IPS-11a (cell line): Measurements from ENCODE around the gene RNF151.
A peak's percentile ranks its signal among the peaks of the same experiment; 100 is the strongest.

Experiments
- H3K4me3 ChIP-seq: one replicate; pipeline ENCODE4 v1.5.1; 2013; ENCODE audit warnings: low read depth, low read length, control low read depth

Gene RNF151

DNA sequence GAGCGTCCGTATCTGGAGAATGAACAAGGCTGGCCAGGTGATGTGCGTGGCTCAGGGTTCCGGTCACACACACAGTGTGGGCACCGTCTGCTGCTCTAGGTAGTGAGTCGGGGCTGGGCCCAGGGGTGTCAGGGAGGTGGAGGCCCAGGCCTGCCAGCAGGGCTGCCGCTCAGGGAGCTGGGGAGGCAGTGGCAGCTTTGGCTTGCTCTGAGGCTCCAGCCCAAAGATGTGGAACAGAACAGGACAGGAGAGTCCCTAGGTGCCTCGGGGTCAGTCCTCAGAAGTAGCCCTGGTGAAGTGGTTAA, 9.5 kb downstream of the RNF151 start:
- no peak overlapping the region for H3K4me3 ChIP-seq

- no peak overlapping the region for H3K4me3 ChIP-seq
Observed at GRCh38 chr16:1976951-1977874, 10.6 kb downstream of the RNF151 start.

DNA sequence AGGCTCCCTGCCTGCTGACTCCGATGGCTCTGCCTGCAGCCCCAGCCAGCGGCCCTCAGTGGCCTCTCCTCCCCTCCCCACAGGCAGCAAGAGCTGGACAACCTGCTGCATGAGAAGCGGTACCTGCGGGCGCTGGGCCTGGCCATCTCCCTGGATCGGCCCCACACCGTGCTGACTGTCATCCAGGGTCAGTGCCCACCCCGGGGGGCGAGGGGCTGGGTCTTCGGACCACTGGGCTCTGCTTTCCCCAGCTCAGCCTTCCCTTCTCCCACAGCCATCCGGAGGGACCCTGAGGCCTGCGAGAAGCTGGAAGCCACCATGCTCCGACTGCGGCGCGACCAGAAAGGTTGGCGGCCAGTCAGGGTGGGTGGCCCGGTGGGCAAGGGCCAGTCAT, 11.2 kb downstream of the RNF151 start:
- no peak overlapping the region for H3K4me3 ChIP-seq

DNA sequence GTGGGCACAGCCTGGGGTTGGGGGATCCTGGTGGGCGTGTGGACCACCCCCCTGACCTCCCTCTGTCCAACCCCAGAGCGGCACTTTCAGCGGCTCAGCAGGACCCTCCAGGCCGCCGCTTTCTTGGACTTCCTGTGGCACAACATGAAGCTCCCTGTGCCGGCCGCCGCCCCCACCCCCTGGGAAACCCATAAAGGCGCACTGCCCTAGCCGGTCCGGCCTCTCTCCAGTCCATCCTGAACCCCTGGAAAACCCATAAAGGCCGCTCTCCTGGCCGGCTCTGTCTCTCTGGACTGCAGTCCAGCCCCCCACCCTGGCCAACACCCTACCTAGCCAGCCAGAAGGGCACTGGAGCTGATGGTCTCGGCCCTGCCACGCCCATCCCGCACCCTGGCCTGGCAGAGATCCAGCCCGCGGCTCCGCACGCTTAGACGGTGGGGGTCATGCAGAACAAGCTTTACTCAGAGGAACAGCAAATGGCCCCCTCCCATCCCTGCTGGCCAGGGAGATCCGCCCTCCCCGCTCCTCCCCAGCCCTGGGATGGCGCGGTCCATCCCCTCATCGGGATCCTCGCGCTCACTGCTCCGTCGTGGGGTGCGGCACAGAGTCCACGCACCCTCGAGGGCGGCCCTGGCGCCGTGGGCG, 11.9 kb downstream of the RNF151 start:
- no peak overlapping the region for H3K4me3 ChIP-seq

DNA sequence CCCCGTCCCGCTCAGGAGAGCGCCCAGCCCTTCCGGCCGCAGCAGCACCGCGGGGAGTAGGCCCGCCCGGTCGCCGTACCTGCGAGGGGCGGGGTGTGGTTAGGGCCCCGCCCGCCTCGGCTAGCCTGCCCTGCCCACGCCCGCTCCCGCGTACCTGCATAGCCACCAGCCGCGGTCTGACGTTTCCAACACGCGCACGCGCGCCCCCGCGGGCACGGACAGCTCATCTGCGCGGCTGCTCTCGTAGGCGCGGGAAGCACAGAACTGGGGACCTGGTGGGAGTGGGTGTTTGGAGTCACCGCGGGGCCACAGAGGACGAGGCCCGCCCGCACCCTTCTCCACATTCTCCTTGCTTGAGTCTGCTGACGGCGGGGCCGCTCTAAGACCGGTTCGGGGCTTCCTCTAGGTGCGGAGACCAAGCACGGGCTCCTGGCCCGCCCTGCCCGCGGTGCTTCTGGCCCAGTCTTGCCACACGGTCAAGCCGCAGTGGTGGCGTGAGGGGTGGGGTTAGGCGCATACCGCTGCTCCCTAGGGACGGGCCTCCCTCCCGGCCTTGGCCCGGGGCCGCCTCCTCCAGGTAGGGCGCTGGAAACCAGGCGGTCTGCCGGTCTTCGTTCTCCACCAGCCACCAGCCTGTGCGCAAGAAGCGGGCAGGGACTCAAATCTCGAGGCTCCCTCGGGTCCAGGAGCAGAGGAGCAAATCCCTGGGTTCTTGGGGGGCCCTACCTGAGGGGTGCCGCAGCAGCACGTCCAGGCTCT, 12.8 kb downstream of the RNF151 start:
- peak overlapping the region; percentile 17 for H3K4me3 ChIP-seq

DNA sequence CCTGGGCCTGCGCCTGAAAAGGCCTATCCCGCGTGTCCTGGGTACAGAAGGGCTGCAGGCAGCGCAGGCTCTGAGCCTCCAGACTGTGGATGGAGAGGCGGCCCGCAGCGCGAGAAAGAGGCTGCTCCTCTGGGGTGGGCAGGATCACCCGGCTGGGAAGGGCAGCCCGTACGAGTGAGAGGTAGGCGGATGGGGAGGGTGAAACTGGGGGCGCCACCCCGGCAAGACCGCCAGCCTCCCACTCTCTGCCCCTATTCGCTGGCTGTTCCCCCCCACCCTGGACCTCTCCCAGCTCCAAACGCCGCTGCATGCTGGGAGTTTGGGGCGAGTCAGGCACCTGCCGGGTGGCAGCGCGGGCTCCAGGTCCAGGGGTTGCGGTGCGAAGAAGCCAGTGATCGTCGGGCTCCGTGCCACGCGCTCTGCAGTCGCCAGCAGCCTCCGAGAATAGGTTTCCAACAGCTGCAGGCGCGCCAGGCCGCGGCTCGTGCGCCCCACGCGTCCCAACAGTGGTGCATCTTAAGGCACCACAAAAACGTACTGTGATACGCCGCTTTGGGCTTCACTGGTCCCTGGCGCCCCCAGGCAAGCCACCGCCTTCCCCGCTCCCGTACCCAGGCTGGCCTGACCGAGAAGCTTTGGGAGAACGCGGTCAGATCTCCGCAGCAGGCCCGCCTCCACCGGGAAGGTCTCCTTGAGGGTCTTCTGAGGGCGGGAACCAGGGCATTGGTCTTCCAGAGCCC, 13.5 kb downstream of the RNF151 start:
- peak overlapping the region; percentile 17 for H3K4me3 ChIP-seq

- H3K4me3 ChIP-seq: no peak overlapping the region
Observed at GRCh38 chr16:1980770-1981087, 14.1 kb downstream of the RNF151 start.

DNA sequence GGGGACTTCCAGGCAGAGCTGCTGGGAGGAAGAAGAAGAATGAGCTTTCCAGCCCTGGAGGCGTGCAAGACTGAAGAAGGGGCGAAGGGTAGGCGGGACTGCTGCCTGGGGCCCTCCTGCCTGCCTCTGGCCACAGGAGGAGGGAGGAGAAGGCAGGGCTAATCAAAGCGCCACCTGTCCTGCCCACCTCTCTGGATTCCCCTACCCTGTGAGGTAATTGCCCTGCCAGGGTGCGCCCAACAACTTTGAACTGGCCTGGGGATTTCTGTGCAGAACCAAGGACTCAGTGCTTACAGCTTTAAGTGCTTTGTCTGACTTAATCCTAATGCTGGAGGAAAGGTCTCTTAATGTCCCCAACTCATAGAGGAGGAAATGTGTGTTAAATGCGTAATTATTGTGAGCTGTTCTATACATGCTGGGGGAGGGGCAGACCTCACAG, 14.8 kb downstream of the RNF151 start, which contains the start of gene NOXO1:
Gene NOXO1, minus strand, starts transcription at position 72 of the 439 bp plus-strand sequence. CDS start 290 bp downstream, outside the sequence.
- H3K4me3 ChIP-seq: no peak within 1 kb of the TSS

- no peak overlapping the region for H3K4me3 ChIP-seq
Observed at GRCh38 chr16:1982013-1982433, 15.4 kb downstream of the RNF151 start.

GRCh38 chr16:1982991-1983543, 16.4 kb downstream of the RNF151 start:
- H3K4me3 ChIP-seq: peak overlapping the region; percentile 74

DNA sequence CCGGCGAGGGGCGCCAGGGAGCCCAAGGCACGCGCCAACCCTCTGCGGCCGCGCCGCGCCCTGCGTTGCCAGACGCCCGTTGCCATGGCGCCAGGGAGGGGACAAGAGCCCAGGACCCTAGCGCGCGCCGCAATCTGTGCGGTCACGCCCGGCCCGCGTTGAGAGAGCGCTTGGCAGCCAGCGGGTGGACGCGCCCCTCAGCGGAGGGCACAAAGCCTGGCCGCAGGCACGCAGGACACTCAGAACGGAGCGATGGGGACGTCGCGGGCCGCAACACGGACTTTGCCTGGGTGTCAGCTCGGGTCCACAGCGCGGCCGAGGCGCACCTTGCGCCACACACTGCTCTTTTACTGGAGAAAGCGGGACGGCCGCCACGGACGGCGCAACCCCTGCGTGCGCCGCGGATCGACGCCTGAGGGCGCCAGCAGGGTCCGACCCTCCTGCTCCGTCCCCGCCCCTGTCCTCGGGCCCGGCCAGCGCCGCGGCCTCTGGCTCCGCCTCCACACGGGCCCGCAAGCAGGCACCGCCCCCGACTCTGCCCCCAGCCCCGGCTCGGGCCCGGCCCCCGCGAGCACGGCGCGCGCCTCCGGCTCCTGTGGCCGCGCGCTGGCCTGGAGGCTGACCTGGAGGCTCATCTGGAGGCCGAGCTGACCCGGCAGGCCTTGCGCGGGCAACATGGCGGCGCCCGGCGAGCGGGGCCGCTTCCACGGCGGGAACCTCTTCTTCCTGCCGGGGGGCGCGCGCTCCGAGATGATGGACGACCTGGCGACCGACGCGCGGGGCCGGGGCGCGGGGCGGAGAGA, 17.1 kb downstream of the RNF151 start, which contains the start of gene GFER:
Gene GFER, plus strand, starts transcription at position 650 of the 803 bp plus-strand sequence. Its CDS starts 26 bp downstream, at position 676.
- peak within 1 kb of the TSS; percentile 74 for H3K4me3 ChIP-seq

- H3K4me3 ChIP-seq: peak overlapping the region; percentile 74
Observed at GRCh38 chr16:1984347-1985225, 17.9 kb downstream of the RNF151 start.

DNA sequence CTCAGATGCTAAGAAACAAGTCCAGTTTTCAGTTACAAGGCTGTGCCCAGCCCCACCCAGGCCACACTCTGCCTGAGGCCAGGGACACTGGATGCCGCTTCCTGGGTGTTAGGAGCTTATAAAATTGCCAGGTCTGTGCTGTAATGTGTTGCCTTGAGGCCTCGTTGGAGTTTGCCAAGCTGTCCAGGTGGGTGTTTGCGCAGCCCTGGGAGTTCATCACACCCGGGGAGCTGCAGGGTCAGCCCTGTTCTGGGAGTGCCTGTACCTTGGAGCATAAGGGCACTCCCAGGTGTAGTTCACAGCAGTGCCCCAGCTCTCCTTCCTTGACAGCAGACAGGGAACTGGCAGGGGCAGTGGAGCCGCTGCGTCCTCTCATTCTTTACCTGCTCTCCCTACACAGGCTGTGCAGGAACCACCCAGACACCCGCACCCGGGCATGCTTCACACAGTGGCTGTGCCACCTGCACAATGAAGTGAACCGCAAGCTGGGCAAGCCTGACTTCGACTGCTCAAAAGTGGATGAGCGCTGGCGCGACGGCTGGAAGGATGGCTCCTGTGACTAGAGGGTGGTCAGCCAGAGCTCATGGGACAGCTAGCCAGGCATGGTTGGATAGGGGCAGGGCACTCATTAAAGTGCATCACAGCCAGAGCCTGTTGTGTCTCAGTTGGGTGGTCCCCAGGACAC, 19.0 kb downstream of the RNF151 start:
- no peak overlapping the region for H3K4me3 ChIP-seq

- no peak overlapping the region for H3K4me3 ChIP-seq
Observed at GRCh38 chr16:1987198-1987597, 20.5 kb downstream of the RNF151 start.

DNA sequence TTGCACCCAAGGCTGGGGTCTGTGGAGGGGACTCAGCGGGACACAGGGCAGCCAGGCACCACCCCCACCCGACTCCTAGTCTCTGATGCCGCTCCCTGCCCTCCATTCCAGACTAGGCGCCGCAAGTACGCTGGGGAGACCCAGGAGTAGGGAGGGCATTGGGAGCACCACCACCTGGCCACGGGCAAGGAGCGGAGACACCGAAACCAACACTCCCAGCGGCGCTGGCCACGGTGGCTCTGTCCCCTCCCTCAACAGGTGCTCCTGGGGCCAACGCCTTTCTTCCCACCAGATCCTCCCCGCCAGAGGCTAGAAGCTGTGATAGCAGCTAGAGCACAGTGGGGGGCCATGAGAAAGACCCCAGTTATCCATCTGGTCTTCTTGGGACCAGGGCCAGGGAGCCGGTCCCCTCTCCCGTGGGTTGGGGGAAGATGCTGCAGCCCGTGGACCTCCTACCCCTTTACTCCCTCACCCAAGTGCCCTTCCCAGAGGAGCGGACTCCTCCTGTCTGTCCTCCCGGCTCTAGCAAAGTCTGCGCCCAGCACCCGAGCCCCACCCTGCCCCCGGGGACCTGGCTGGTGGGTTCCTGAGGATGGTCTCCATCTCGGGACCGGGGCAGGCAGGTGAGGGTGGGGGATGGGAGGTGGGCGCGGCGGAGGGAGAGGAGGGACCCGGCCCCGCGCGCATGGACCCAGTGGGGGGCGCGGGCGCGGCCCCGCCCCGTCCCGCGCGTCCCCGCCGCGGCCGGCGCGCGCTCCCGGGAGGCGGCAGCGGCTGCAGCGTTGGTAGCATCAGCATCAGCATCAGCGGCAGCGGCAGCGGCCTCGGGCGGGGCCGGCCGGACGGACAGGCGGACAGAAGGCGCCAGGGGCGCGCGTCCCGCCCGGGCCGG, 22.8 kb downstream of the RNF151 start, which contains the start of gene SYNGR3:
Gene SYNGR3, plus strand, starts transcription at position 762 of the 892 bp plus-strand sequence. CDS start 133 bp downstream, outside the sequence.
- H3K4me3 ChIP-seq: peak within 1 kb of the TSS; percentile 56

DNA sequence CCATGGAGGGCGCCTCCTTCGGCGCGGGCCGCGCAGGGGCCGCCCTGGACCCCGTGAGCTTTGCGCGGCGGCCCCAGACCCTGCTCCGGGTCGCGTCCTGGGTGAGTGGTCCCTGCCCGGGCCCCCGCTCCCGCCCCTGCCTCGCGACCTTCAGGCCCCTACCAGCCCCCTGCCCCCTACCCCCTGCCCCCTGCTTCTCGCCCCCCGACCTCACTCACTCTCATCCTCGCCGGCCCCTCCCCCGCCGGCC, 23.4 kb downstream of the RNF151 start:
- peak overlapping the region; percentile 56 for H3K4me3 ChIP-seq
